Naive thymus-derived CD4-positive, alpha-beta T cell (primary cell): ENCODE results near the gene INCENP. TPM values are rescaled to one million over a fixed set of nuclear protein-coding genes. Genes with fewer than 3 reads are reported as not detected.

ENCODE experiments used
- ATAC-seq: fragments of 150-1000 bp; cut with Tn5 transposase; 2 replicates; pipeline ENCODE4 v1.10.0; 2021; ENCODE audit warnings: mild to moderate bottlenecking, moderate library complexity
- CTCF ChIA-PET: fragments of 350-600 bp; sonication (Branson Sonifier 250); formaldehyde crosslinking; loops from one replicate; lab custom pipeline; 2021; ENCODE audit warnings: antibody characterized with exemption; lab: Charles Lee
- POLR2A ChIA-PET: fragments of 350-600 bp; sonication (Branson Sonifier 250); formaldehyde crosslinking; loops from one replicate; lab custom pipeline; 2021; ENCODE audit warnings: antibody characterized with exemption, inconsistent platforms; lab: Charles Lee
- DNase-seq, 9 donors: peaks; one replicate each; pipeline versions ENCODE4 v3.0.0 to v3.0.0-alpha.2; 2020 to 2022; ENCODE audit warnings: mixed read lengths in 1 of 9
- H3K27ac ChIP-seq: one replicate; pipeline ENCODE4 v1.7.0; 2013; ENCODE audit warnings: mild to moderate bottlenecking, low read depth, low read length, moderate library complexity
- H3K27me3 ChIP-seq, 2 donors: one replicate each; pipeline ENCODE4 v1.7.0; 2013; ENCODE audit warnings: low read length in 2 of 2, mild to moderate bottlenecking in 2 of 2, moderate library complexity in 2 of 2; ENCODE audit not compliant: control insufficient read depth in 2 of 2, insufficient read depth in 2 of 2
- H3K36me3 ChIP-seq, 3 experiments: 1 replicate in 2 of 3; 2 replicates in 1 of 3; pipeline ENCODE4 v1.7.0; 2013; ENCODE audit warnings: low read length in 3 of 3, mild to moderate bottlenecking in 3 of 3, moderate library complexity in 1 of 3; ENCODE audit not compliant: insufficient read depth in 3 of 3, control insufficient read depth in 2 of 3
- H3K4me1 ChIP-seq, 2 donors: one replicate each; pipeline ENCODE4 v1.7.0; 2013; ENCODE audit warnings: low read length in 2 of 2, mild to moderate bottlenecking in 2 of 2, moderate library complexity in 1 of 2; ENCODE audit not compliant: control insufficient read depth in 2 of 2, insufficient read depth in 2 of 2
- H3K4me3 ChIP-seq: 2 replicates; pipeline ENCODE4 v1.7.0; 2013; ENCODE audit warnings: mild to moderate bottlenecking, low read length
- H3K9me3 ChIP-seq, 3 experiments: 1 replicate in 2 of 3; 2 replicates in 1 of 3; pipeline ENCODE4 v1.7.0; 2013; ENCODE audit warnings: low read length in 3 of 3; ENCODE audit not compliant: control insufficient read depth in 2 of 3
- H3K27ac Mint-ChIP-seq, 9 donors: one replicate each; pipeline ENCODE4 v1.8.0; 2020 to 2022; ENCODE audit warnings: mixed read lengths in 9 of 9, mild to moderate bottlenecking in 8 of 9, moderate library complexity in 5 of 9, inconsistent platforms in 2 of 9
- H3K27me3 Mint-ChIP-seq, 5 donors: one replicate each; pipeline ENCODE4 v1.8.0; 2021 to 2022; ENCODE audit warnings: mixed read lengths in 5 of 5, mild to moderate bottlenecking in 1 of 5
- H3K36me3 Mint-ChIP-seq, 5 donors: one replicate each; pipeline ENCODE4 v1.8.0; 2020 to 2022; ENCODE audit warnings: mixed read lengths in 5 of 5, mild to moderate bottlenecking in 3 of 5, inconsistent platforms in 1 of 5
- H3K4me1 Mint-ChIP-seq, 7 donors: one replicate each; pipeline ENCODE4 v1.8.0; 2020 to 2022; ENCODE audit warnings: mixed read lengths in 7 of 7, mild to moderate bottlenecking in 3 of 7, inconsistent platforms in 1 of 7
- H3K4me3 Mint-ChIP-seq, 10 donors: one replicate each; pipeline ENCODE4 v1.8.0; 2020 to 2022; ENCODE audit warnings: mild to moderate bottlenecking in 10 of 10, mixed read lengths in 10 of 10, moderate library complexity in 6 of 10, inconsistent platforms in 2 of 10
- H3K9me3 Mint-ChIP-seq, 11 donors: one replicate each; pipeline ENCODE4 v1.8.0; 2020 to 2022; ENCODE audit warnings: mixed read lengths in 11 of 11, mild to moderate bottlenecking in 4 of 11, inconsistent platforms in 1 of 11, moderate library complexity in 1 of 11
- intact Hi-C, 2 donors: fragments of 100-400 bp; cut with micrococcal nuclease; formaldehyde crosslinking; loops; one replicate each; pipeline ENCODE4 v1.15.1; 2023
- polyA plus RNA-seq, 2 donors: library from polyadenylated mRNA; unstranded; fragments of 300-500 nt; fragmentation: Illumina TruSeq; gene quantifications; one replicate each; pipeline ENCODE4 v1.2.3, GENCODE V29; 2021
- total RNA-seq, 6 experiments: library from RNA in 5 of 6; stranded (reverse) in 5 of 6; gene quantifications; 1 replicate in 5 of 6; 2 replicates in 1 of 6; pipeline ENCODE4 v1.2.3 and lab custom pipeline; 2021 to 2026

The INCENP gene
- total and polyA plus RNA-seq, 7 experiments from 2014 or later = 2.8 to 124 (median 19.9) TPM

GRCh38 chr11:62105667-62106191, 18.1 kb upstream of the INCENP start:
- Mint-ChIP-seq H3K27me3 (peaks cover 0 to 13% (median 4%) of the 10 kb centered on the region in 5 donors), H3K4me1 (peaks cover 4 to 22% (median 14%) of the 10 kb centered on the region in 7 donors), H3K36me3 (no peaks in the 10 kb centered on the region), H3K9me3 (no peaks in the 10 kb centered on the region), H3K4me3 (peak overlapping the region; percentile 74 to 92 (median 88)), H3K27ac (peak overlapping the region; percentile 77 to 98 (median 91))
- ChIA-PET CTCF (interaction anchor here (0.5 to 4.3 kb wide), 8 partner anchors 10 to 432 kb away, joined by 3 to 71 read pairs (median 4); no protein-coding TSS in a partner anchor), POLR2A (interaction anchor here (0.6 to 1.5 kb wide), 4 partner anchors 10 to 1197 kb away, joined by 3 to 10 read pairs (median 4); no protein-coding TSS in a partner anchor)
- peak overlapping the region; percentile 34 for H3K4me3 ChIP-seq
- H3K9me3 ChIP-seq = no peaks in the 10 kb centered on the region
- peaks cover 6 to 7% of the 10 kb centered on the region in 2 donors for H3K4me1 ChIP-seq
- intact Hi-C loops = loop anchor here (1.0 to 5.0 kb wide), 5 partner anchors 18 to 423 kb away; partner anchors contain the start of genes DAGLA (in 1 of the 2) and FTH1 (in 1 of the 2)
- DNase-seq = no peak
- no peaks in the 10 kb centered on the region for H3K36me3 ChIP-seq
- no peaks in the 10 kb centered on the region for H3K27me3 ChIP-seq
- H3K27ac ChIP-seq = peak overlapping the region; percentile 31
- no peak for ATAC-seq

GRCh38 chr11:62108017-62108750, 15.6 kb upstream of the INCENP start:
- Mint-ChIP-seq H3K27ac (peak overlapping the region in 3 of 9 donors; percentile 48 to 81 (median 80)), H3K9me3 (no peaks in the 10 kb centered on the region), H3K4me1 (peaks cover 6 to 27% (median 16%) of the 10 kb centered on the region in 7 donors), H3K27me3 (peaks cover 0 to 15% (median 4%) of the 10 kb centered on the region in 5 donors), H3K36me3 (no peaks in the 10 kb centered on the region), H3K4me3 (peak overlapping the region in 1 of 10 donors; percentile 38)
- no peak overlapping the region for H3K4me3 ChIP-seq
- no peak overlapping the region for H3K27ac ChIP-seq
- peaks cover 6 to 7% of the 10 kb centered on the region in 2 donors for H3K4me1 ChIP-seq
- ChIA-PET POLR2A (interaction anchor here (0.6 to 2.3 kb wide), 6 partner anchors 10 to 316 kb away, joined by 3 to 7 read pairs (median 4); no protein-coding TSS in a partner anchor), CTCF (interaction anchor here (0.6 to 4.3 kb wide), 26 partner anchors 9 to 1923 kb away, joined by 3 to 71 read pairs (median 4); partner anchors contain the start of gene FTH1)
- H3K9me3 ChIP-seq = no peaks in the 10 kb centered on the region
- DNase-seq = peak in 7 of 9 donors; percentile 56 to 76 (median 69)
- H3K36me3 ChIP-seq = no peaks in the 10 kb centered on the region
- peak; percentile 78 for ATAC-seq
- intact Hi-C loops = loop anchor here (1.0 to 5.0 kb wide), 11 partner anchors 25 to 426 kb away; partner anchors contain the start of genes DAGLA (in 1 of the 2), FEN1 (in 1 of the 2), FTH1 (in 1 of the 2) and MYRF (in 1 of the 2)
- H3K27me3 ChIP-seq = no peaks in the 10 kb centered on the region

- Mint-ChIP-seq H3K36me3 (no peaks in the 10 kb centered on the region), H3K27me3 (peaks cover 0 to 15% (median 4%) of the 10 kb centered on the region in 5 donors), H3K9me3 (no peaks in the 10 kb centered on the region), H3K27ac (no peak overlapping the region), H3K4me1 (peaks cover 6 to 27% (median 16%) of the 10 kb centered on the region in 7 donors), H3K4me3 (no peak overlapping the region)
- Histone ChIP-seq H3K4me1 (peaks cover 6 to 7% of the 10 kb centered on the region in 2 donors), H3K27ac (no peak overlapping the region), H3K27me3 (no peaks in the 10 kb centered on the region), H3K36me3 (no peaks in the 10 kb centered on the region), H3K4me3 (no peak overlapping the region), H3K9me3 (no peaks in the 10 kb centered on the region)
- intact Hi-C loops = loop anchor here (1.0 to 5.0 kb wide), 11 partner anchors 26 to 427 kb away; partner anchors contain the start of genes DAGLA (in 1 of the 2), FEN1 (in 1 of the 2), FTH1 (in 1 of the 2) and MYRF (in 1 of the 2)
- DNase-seq (no peak), ATAC-seq (no peak)
- POLR2A ChIA-PET = interaction anchor here (2.3 kb wide), 1 partner anchor 312 kb away, joined by 7 read pairs; no protein-coding TSS in a partner anchor
- CTCF ChIA-PET = interaction anchor here (0.8 to 4.3 kb wide), 11 partner anchors 22 to 376 kb away, joined by 3 to 71 read pairs (median 4); no protein-coding TSS in a partner anchor
Observed at GRCh38 chr11:62108971-62109404, 14.8 kb upstream of the INCENP start.

GRCh38 chr11:62115085-62115694, 8.6 kb upstream of the INCENP start:
- Histone ChIP-seq H3K4me3 (no peak overlapping the region), H3K27ac (no peak overlapping the region), H3K9me3 (no peaks in the 10 kb centered on the region), H3K4me1 (no peaks in the 10 kb centered on the region), H3K36me3 (no peaks in the 10 kb centered on the region), H3K27me3 (no peaks in the 10 kb centered on the region)
- ATAC-seq (no peak), DNase-seq (no peak)
- Mint-ChIP-seq H3K27me3 (peaks cover 0 to 42% (median 0%) of the 10 kb centered on the region in 5 donors), H3K27ac (no peak overlapping the region), H3K36me3 (peaks cover 0 to 5% (median 0%) of the 10 kb centered on the region in 5 donors), H3K9me3 (peaks cover 0 to 11% (median 3%) of the 10 kb centered on the region in 11 donors), H3K4me1 (peaks cover 0 to 4% (median 2%) of the 10 kb centered on the region in 7 donors), H3K4me3 (no peak overlapping the region)
- POLR2A ChIA-PET = interaction anchor here (0.6 kb wide), 1 partner anchor 9 kb away, joined by 4 read pairs; no protein-coding TSS in a partner anchor
- intact Hi-C loops = no loop called here
- CTCF ChIA-PET = interaction anchor here (1.5 to 1.6 kb wide), 2 partner anchors 9 to 318 kb away, joined by 4 read pairs; no protein-coding TSS in a partner anchor

GRCh38 chr11:62116451-62116850, 7.4 kb upstream of the INCENP start:
- no peak overlapping the region for H3K27ac Mint-ChIP-seq
- ATAC-seq (no peak), DNase-seq (no peak)
- H3K9me3 Mint-ChIP-seq = peaks cover 0 to 11% (median 3%) of the 10 kb centered on the region in 11 donors
- ChIA-PET CTCF (interaction anchor here (1.1 to 1.6 kb wide), 2 partner anchors 9 to 319 kb away, joined by 3 to 4 read pairs; no protein-coding TSS in a partner anchor), POLR2A (no interaction called here)
- Histone ChIP-seq H3K27me3 (no peaks in the 10 kb centered on the region), H3K4me3 (no peak overlapping the region), H3K36me3 (no peaks in the 10 kb centered on the region), H3K27ac (no peak overlapping the region), H3K4me1 (no peaks in the 10 kb centered on the region), H3K9me3 (no peaks in the 10 kb centered on the region)
- H3K36me3 Mint-ChIP-seq = peaks cover 0 to 5% (median 0%) of the 10 kb centered on the region in 5 donors
- H3K4me1 Mint-ChIP-seq = peaks cover 0 to 4% (median 2%) of the 10 kb centered on the region in 7 donors
- H3K4me3 Mint-ChIP-seq = no peak overlapping the region
- peaks cover 0 to 47% (median 0%) of the 10 kb centered on the region in 5 donors for H3K27me3 Mint-ChIP-seq
- intact Hi-C loops = no loop called here
